Measurements from ENCODE around the gene DNMT3B. TPM values are rescaled to one million over a fixed set of nuclear protein-coding genes. Genes with fewer than 3 reads are reported as not detected.

DNMT3B gene
- total and polyA plus RNA-seq, 2 experiments from 2014 or later = 711 to 2,222 TPM

GRCh38 chr20:32837157-32837556, 75.0 kb downstream of the DNMT3B start:
- H3K4me1 ChIP-seq (ENCODE audit: insufficient read depth) = no peaks in the 10 kb centered on the region
- TF ChIP-seq ZNF331 (CRISPR knock-in tag; IDR thresholded peaks at IDR 0.05; ENCODE audit: low read depth) (no peak), EZH2 (IDR thresholded peaks at IDR 0.05; ENCODE audit: low read depth, unreplicated experiment) (no peak), EZH2phosphoT487 (IDR thresholded peaks at IDR 0.05; ENCODE audit: unreplicated experiment) (no peak)
- no peaks in the 10 kb centered on the region for H3K27me3 ChIP-seq (ENCODE audit: insufficient read depth)
- H3K9me2 ChIP-seq (ENCODE audit: insufficient read depth) = no peaks in the 10 kb centered on the region
- ATAC-seq = no peak
- Mint-ChIP-seq H3K27me3 (ENCODE audit: insufficient read depth, low read depth, poor library complexity) (peaks cover 4% of the 10 kb centered on the region), H3K9me3 (no peaks in the 10 kb centered on the region), H3K4me1 (no peaks in the 10 kb centered on the region), H3K27ac (no peak overlapping the region), H3K36me3 (ENCODE audit: low read depth) (peaks cover 85% of the 10 kb centered on the region), H3K4me3 (no peak overlapping the region)
- no peak overlapping the region for H3K27ac ChIP-seq (ENCODE audit: low read depth)
- peaks cover 66% of the 10 kb centered on the region for H3K36me3 ChIP-seq (ENCODE audit: insufficient read depth)
- H3F3A ChIP-seq (replicated peaks; ENCODE audit: low read depth) = peaks cover 23% of the 10 kb centered on the region
- H4K20me1 ChIP-seq (replicated peaks; ENCODE audit: insufficient read depth) = peaks cover 31% of the 10 kb centered on the region
- H3K79me2 ChIP-seq (replicated peaks; ENCODE audit: insufficient read depth) = peaks cover 89% of the 10 kb centered on the region
- no peak for DNase-seq (ENCODE audit: low spot score)
- H3K4me3 ChIP-seq = no peak overlapping the region
- no peak overlapping the region for H2AFZ ChIP-seq
- H3K4me2 ChIP-seq = no peak overlapping the region

DNA sequence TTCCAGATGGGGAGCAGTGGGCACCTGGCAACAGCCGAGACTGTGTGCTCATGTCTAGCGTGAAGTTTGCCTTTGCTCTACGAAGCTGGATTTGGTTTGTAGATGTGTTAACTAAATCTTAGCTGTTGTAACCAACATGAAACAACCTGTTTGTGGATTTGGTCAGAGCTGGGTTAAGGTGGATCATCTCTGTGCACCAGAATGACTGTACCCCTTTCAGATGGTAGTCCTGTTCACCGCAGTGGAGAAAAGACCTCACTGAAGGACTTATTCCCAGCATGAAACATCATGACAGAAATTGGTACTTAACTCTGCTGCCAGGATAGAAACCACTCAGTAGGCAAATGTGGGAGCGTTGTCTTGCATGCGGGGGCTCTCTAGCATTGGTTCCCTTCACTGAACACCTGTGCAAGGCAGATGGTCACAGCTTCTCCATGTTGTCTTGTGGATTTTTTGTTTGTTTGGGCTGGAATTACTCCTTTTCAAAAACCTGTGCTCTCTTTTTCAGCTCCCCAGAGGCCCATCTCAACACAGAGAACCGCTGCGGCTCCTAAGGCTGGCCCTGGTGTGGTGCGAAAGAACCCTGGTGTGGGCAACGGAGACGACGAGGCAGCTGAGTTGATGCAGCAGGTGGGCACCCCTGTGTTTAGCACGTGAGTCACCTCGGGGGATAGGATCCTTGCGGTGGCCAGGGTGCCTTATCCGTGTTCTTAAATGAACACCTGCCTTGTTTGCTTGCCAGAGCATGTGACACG, 77.2 kb downstream of the DNMT3B start:
- H3K27ac Mint-ChIP-seq = no peak overlapping the region
- H3K36me3 Mint-ChIP-seq (ENCODE audit: low read depth) = peaks cover 78% of the 10 kb centered on the region
- no peak overlapping the region for H2AFZ ChIP-seq
- no peaks in the 10 kb centered on the region for H3K9me2 ChIP-seq (ENCODE audit: insufficient read depth)
- H4K20me1 ChIP-seq (replicated peaks; ENCODE audit: insufficient read depth) = peaks cover 39% of the 10 kb centered on the region
- DNase-seq (ENCODE audit: low spot score) = no peak
- no peaks in the 10 kb centered on the region for H3K4me1 ChIP-seq (ENCODE audit: insufficient read depth)
- H3K27me3 ChIP-seq (ENCODE audit: insufficient read depth) = no peaks in the 10 kb centered on the region
- peaks cover 89% of the 10 kb centered on the region for H3K79me2 ChIP-seq (replicated peaks; ENCODE audit: insufficient read depth)
- H3K27ac ChIP-seq (ENCODE audit: low read depth) = no peak overlapping the region
- ATAC-seq = no peak
- no peak overlapping the region for H3K4me2 ChIP-seq
- H3K27me3 Mint-ChIP-seq (ENCODE audit: insufficient read depth, low read depth, poor library complexity) = peaks cover 6% of the 10 kb centered on the region
- no peaks in the 10 kb centered on the region for H3K9me3 Mint-ChIP-seq
- peaks cover 25% of the 10 kb centered on the region for H3F3A ChIP-seq (replicated peaks; ENCODE audit: low read depth)
- no peak overlapping the region for H3K4me3 ChIP-seq
- no peak overlapping the region for H3K4me3 Mint-ChIP-seq
- no peaks in the 10 kb centered on the region for H3K4me1 Mint-ChIP-seq
- H3K36me3 ChIP-seq (ENCODE audit: insufficient read depth) = peaks cover 53% of the 10 kb centered on the region
- no peak for TF ChIP-seq ZNF462 (CRISPR knock-in tag; IDR thresholded peaks at IDR 0.05)
- TF ChIP-seq, protein P1, sequence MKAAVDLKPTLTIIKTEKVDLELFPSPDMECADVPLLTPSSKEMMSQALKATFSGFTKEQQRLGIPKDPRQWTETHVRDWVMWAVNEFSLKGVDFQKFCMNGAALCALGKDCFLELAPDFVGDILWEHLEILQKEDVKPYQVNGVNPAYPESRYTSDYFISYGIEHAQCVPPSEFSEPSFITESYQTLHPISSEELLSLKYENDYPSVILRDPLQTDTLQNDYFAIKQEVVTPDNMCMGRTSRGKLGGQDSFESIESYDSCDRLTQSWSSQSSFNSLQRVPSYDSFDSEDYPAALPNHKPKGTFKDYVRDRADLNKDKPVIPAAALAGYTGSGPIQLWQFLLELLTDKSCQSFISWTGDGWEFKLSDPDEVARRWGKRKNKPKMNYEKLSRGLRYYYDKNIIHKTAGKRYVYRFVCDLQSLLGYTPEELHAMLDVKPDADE (IDR thresholded peaks at IDR 0.05) = no peak
- TF ChIP-seq CREB1 (CRISPR knock-in tag; IDR thresholded peaks at IDR 0.05; ENCODE audit: low read depth) = no peak
- TF ChIP-seq STAT1 (IDR thresholded peaks at IDR 0.05; ENCODE audit: unreplicated experiment) = no peak
- TF ChIP-seq, protein P2, sequence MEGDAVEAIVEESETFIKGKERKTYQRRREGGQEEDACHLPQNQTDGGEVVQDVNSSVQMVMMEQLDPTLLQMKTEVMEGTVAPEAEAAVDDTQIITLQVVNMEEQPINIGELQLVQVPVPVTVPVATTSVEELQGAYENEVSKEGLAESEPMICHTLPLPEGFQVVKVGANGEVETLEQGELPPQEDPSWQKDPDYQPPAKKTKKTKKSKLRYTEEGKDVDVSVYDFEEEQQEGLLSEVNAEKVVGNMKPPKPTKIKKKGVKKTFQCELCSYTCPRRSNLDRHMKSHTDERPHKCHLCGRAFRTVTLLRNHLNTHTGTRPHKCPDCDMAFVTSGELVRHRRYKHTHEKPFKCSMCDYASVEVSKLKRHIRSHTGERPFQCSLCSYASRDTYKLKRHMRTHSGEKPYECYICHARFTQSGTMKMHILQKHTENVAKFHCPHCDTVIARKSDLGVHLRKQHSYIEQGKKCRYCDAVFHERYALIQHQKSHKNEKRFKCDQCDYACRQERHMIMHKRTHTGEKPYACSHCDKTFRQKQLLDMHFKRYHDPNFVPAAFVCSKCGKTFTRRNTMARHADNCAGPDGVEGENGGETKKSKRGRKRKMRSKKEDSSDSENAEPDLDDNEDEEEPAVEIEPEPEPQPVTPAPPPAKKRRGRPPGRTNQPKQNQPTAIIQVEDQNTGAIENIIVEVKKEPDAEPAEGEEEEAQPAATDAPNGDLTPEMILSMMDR (conservative IDR thresholded peaks at IDR 0.05; ENCODE audit: low read depth in 2 of 2) = no peak

Measured in GM23338 (cell line).